SKM-1 (cell line): ENCODE results near the gene IFNL2.
"Not testable (repeated sequence)": the region's sequence is repeated elsewhere in the genome, so short reads cannot be mapped to it uniquely, and the experiment has no call there.

Experiments used
- DNase-seq: peaks from one replicate; lab custom pipeline; 2025; ENCODE audit not compliant: unreplicated experiment; lab: John Stamatoyannopoulos, UW

Gene IFNL2

GRCh38 chr19:39252458-39252857, 15.7 kb upstream of the IFNL2 start:
- DNase-seq, result no peak

GRCh38 chr19:39253374-39254149, 14.6 kb upstream of the IFNL2 start:
- no peak for DNase-seq

GRCh38 chr19:39254531-39255345, 13.5 kb upstream of the IFNL2 start:
- no peak for DNase-seq

GRCh38 chr19:39257227-39257626, 11.0 kb upstream of the IFNL2 start:
- DNase-seq, result no peak

DNA sequence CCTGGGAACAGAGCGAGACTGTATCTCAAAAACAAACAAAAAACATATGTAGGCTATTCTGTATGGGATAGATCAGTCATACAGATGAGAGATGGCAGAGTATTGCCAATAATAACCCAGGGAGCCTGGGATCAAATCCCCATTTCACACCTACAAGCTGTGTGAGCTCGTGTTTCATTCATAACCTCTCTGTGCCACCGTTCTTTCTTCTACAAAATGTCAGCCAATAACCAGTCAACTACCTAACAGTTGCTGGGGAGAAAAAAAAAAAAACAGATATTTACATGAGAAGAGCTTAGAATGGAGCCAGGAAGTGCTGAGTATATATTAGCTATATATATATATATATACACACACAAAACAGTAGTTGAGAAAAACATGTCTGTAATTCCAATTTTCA, 6.5 kb upstream of the IFNL2 start:
- DNase-seq, result no peak

DNA sequence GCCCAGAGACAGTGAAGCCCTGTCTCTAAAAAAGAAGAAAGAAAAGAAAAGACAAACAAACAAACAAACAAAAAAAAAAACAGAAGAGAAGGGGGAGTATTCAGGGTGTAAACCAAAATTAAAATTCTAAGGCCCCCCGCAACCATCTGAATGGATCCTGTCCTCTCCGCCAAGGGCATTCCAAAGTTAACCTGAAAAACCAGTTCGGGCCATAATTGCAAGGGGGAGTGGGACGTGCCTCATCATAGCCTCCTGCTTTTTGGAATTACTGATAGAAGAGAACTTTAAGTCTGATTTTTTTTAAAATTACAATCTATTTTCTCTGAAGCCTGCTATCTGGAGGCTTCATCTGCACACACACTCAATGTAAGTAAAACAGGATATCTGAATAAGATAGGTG, 5.7 kb upstream of the IFNL2 start:
- DNase-seq, result no peak

GRCh38 chr19:39263912-39264305, 4.3 kb upstream of the IFNL2 start:
- no peak for DNase-seq

DNA sequence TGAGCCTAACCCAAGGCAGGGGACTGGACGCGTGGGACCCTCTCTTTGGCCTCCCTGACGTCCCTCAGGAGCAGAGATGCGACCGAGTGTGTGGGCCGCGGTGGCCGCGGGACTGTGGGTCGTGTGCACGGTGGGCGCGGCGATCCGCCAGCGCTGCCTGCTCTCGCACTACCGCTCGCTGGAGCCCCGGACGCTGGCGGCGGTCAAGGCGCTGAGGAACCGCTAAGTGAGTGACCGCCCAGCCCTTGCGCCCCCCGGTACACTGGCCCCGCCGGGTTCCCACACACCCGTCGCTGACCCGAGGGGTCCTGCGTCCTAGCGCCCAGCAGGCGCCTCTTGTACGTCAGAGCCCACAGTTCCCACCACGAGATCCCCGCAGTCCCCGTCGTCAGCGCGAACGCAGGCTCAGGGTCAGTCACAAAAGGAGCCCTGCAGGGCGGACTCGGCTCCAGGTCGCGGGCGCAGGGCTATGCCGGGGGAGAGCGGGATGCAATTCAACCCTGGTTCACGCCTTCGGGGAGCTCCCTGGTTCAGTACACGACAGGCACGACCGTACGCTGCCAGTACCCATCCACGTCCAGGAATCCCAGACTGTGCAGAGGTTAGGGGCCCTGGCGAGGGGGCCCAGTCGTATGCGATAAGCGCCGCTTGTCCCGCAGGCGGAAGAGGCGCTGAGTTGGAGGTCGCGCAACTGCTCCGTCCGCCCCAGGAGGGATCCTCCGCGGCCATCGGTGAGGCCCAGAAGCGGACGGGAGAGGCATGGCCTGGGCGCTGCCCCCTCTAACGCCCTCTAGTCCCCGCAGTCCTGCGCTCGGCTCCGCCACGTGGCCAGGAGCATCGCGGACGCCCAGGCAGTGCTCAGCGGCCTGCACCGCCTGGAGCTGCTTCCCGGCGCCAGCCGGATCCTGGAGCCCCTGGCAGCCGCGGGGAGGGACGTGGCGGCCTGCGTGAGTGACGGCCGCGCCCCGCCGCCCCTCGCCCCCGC, 3.6 kb upstream of the IFNL2 start:
- no peak for DNase-seq

DNA sequence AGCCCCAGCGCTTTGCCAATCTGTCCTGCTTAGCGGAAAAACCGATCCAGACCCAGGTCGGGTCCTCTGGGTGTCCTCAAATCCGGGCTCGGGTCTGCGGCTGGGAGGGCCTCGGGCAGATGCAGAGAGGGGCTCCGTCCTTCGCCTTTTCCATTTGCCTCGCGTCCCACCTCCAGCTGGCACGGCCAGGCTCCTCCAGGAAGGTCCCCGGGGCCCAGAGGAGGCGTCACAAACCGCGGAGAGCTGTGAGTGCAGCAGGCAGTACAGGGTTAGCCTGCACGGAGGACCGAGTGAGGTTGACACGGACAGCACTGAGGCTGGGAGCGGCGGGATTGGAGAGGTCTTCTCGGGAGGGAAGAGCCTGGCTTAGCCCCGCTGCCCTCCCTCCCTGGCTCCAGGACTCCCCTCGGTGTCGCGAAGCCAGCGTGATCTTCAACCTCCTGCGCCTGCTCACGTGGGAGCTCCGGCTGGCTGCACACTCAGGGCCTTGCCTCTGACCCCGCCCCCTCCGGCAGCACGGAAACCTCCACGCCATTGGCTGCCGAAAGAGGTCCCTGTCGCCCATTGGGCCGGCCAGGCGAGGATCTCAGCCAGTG, 2.8 kb upstream of the IFNL2 start:
- no peak for DNase-seq

GRCh38 chr19:39268531-39269223, 481 bp downstream of the IFNL2 start:
- not testable (repeated sequence) for DNase-seq

DNA sequence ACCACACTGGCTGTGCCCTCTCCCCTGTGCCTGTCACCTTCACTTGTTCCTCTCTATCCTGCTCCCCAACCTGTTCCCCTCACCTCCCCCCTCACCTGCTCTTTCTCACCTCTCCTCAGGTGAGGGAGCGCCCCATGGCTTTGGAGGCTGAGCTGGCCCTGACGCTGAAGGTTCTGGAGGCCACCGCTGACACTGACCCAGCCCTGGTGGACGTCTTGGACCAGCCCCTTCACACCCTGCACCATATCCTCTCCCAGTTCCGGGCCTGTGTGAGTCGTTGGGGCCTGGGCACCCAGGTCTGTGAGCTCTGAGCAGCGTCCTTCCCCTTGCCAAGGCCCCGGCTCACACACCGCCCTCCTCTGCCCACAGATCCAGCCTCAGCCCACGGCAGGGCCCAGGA, 1.2 kb downstream of the IFNL2 start:
- DNase-seq, result not testable (repeated sequence)

DNA sequence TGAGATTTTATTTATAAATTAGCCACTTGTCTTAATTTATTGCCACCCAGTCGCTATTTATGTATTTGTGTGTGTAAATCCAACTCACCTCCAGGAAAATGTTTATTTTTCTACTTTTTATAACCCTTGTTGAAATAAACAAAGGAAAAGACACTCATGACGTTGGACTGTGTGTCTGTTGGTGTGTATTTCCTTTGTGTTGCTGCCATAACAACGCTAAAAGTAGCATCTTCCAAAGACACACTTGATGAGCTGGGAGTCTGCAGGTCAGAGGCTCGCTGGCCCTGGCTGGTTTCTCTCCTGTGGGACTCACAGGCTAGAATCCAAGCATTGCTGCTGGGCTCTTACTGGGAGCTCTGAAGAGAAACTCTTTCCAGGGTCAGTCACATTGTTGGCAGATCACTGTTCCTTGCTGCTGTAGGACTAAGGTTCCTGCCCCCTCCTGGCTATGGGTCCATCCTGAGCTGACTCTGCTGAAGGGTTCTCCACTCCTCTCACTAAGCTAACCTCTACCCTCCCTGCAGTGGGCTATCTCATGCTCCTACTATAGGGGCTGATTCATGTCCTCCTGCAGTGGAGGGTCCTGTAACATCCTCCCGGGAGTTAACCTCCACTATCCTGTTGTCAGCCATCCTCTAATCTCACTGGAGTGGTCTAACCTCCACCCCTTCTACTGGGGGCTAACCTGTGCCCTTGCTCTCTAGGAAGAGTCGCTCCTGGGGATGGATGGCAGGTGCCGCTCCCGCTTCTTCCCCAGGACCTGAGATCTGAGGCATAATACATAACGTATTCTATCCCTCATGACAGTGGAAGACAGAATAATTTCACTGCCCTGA, 2.1 kb downstream of the IFNL2 start:
- DNase-seq, result no peak

- not testable (repeated sequence) for DNase-seq
Measured at GRCh38 chr19:39273859-39274258, 5.7 kb downstream of the IFNL2 start.

DNA sequence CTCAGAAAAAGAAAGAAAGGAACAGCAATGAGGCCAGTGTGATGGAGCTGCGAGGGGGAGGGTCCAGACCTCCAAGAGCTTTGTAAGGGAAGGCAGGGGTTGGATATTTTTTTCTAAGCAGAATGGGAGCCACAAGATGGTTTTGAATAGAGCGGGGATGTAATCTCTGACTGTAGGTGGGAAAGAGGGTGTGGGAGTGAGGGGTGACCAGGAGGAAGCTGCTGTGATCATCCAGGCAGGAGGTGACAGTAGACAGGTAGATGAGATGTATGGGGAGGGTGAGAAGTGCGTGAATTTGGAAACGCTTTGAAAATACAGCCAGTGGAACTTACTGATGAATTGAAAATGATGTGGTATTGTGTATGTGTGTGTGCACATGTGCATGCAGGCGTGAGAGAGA, 7.4 kb downstream of the IFNL2 start:
- DNase-seq, result no peak

- no peak for DNase-seq
Measured at GRCh38 chr19:39276740-39277139, 8.5 kb downstream of the IFNL2 start.

DNA sequence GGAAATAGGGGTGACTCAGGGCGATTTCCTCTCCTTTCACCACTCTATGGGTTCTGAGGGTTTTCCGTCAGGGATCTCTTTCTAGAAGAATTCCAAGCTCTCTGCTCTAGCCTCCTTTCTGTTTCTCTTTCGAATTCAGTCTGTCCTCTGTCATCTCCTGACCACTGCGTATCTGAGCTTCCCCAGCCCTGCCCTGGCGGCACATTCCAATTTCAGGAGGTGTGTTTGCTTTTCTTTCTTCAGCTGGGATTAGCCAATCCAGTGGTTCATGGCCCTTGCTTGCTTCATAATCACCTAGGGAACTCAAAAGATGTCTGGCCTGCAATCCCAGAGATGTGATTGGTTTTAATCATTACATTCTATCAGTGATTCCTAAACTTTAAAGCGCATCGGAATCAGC, 9.4 kb downstream of the IFNL2 start:
- DNase-seq, result no peak

GRCh38 chr19:39282021-39282420, 13.8 kb downstream of the IFNL2 start:
- DNase-seq, result no peak

DNA sequence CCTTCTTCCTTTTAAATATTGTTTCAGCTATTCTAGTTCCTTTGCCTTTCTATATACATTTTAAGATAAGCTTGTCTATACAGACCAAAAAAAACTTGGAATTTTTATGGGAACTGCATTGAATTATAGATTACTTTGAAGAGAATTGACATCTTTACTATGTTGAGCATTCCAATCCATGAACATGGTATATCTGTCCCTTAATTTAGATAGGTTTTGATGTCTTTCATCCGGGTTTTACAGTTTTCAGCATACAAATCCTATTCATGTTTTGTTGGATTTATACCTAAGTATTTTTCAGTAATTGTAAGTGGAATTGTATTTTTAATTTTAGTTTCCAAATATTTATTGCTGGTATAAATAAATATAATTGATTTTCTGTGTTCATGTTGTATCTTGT, 15.8 kb downstream of the IFNL2 start:
- no peak for DNase-seq

GRCh38 chr19:39293394-39293793, 25.2 kb downstream of the IFNL2 start:
- DNase-seq, result no peak
